ENCODE data around the gene HMCN2.

DNA sequence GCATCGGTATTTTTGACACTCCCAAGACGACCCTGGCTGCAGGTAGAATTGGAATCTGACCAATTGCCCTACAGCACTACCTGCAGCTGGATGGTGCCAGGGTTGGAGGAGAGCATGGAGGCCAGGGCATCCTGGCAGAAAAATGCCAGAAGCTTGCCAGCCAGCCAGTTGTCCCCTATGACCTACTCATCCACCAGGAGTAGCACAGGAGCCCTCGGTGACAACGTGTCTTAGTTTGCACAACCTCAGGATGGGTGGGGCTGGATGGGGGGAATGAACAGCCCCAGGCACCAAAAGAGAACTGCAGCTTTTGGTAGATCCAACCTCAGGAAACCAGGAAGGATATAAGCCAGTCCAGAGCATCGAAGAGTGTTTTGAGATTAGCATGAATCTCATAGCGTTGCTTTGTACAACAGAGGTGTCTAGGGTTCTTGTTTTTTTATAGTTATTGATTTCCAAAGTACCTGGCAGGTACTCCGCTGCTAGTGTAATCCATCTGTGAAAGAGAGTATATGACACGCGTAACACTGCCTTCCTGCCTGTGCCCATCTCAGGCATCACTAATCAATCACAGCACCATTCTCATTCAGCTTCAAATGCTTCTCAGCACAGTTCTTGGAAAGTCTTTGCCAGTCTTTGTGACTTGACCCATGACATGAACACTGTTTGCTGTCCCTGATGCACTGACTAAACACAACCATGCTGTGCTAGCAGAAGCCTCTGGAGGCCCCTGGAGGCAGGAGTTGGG lies 142.5 kb downstream of the HMCN2 start:
- TF ChIP-seq, protein P1, sequence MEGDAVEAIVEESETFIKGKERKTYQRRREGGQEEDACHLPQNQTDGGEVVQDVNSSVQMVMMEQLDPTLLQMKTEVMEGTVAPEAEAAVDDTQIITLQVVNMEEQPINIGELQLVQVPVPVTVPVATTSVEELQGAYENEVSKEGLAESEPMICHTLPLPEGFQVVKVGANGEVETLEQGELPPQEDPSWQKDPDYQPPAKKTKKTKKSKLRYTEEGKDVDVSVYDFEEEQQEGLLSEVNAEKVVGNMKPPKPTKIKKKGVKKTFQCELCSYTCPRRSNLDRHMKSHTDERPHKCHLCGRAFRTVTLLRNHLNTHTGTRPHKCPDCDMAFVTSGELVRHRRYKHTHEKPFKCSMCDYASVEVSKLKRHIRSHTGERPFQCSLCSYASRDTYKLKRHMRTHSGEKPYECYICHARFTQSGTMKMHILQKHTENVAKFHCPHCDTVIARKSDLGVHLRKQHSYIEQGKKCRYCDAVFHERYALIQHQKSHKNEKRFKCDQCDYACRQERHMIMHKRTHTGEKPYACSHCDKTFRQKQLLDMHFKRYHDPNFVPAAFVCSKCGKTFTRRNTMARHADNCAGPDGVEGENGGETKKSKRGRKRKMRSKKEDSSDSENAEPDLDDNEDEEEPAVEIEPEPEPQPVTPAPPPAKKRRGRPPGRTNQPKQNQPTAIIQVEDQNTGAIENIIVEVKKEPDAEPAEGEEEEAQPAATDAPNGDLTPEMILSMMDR (IDR thresholded peaks at IDR 0.05) = no peak
- no peak for TF ChIP-seq EP300 (IDR thresholded peaks at IDR 0.05)
- TF ChIP-seq POLR2A (IDR thresholded peaks at IDR 0.05; ENCODE audit: low read depth) = no peak

Data from esophagus muscularis mucosa (tissue), 4 donors.